SK-N-MC (cell line): ENCODE results near the gene GID8.

Source experiments
- EZH2 ChIP-seq: fragments of 200-600 bp; sonication (generic); IDR thresholded peaks from one replicate; pipeline ENCODE4 v1.6.1; 2017; ENCODE audit warnings: antibody characterized with exemption
- FOXP2 ChIP-seq: optimal IDR thresholded peaks from 2 replicates; pipeline ENCODE3; 2011; ENCODE audit warnings: mild to moderate bottlenecking, moderate library complexity; ENCODE audit not compliant: insufficient read depth; ENCODE audit errors: extremely low read length, control extremely low read depth
- POLR2AphosphoS5 ChIP-seq: IDR thresholded peaks from 2 replicates; pipeline ENCODE4 v1.6.1; 2012; ENCODE audit warnings: mild to moderate bottlenecking, low read depth, low read length, borderline replicate concordance

GRCh38 chr20:62949153-62949821 lies 11.3 kb downstream of the GID8 start:
- TF ChIP-seq EZH2 (no peak), POLR2AphosphoS5 (no peak), FOXP2 (no peak)
